ENCODE measurements around the gene AMIGO1.

- no peak for TF ChIP-seq SPI1 (IDR thresholded peaks at IDR 0.05; ENCODE audit: low read depth, low read length)
- TF ChIP-seq POLR2AphosphoS5 (IDR thresholded peaks at IDR 0.05; ENCODE audit: low read depth, low read length) = no peak
Measured at GRCh38 chr1:109457819-109458218, 51.7 kb downstream of the AMIGO1 start.

All from GM12891 (cell line).